ENCODE data around the gene PPTC7.

DNA sequence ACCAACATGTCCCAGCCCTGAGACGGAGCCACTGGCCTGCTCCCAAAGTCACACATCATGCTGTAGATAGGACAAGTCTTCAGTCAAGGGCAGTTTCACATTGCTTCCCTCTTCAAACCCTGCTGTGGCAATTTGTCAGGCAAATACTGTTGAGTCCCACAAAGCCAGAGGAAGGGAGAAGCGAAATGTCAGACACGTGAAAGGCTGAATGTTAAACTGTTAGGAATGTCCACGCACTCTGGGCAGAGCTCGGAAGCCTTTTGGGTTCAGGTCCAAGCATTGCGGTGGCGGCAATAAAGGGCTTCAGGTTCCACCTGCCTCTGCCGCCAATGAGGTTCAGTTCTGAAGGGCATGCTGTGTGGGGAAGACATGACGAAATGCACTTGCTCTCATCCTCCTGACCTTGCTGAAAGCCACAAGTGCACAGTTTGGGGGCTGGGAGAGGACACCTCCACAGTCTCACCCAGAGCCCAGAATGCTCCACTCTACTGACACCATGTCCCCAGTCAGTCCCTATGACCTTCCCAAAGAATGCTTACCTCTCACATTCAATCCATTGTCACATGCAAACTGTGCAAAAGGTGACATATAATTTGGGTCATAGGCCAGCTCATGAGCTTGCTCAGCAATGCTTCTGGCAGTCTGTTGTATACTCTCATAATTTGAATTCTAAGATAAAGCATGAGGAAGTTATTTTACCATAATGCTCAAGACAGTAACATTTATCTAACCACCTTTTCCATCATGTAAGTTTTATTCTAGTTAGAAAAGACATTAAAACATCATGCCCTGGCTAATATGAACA lies 45.3 kb downstream of the PPTC7 start:
- peak; percentile 29 to 43 for TF ChIP-seq POLR2A (IDR thresholded peaks at IDR 0.05)
- TF ChIP-seq, protein P1, sequence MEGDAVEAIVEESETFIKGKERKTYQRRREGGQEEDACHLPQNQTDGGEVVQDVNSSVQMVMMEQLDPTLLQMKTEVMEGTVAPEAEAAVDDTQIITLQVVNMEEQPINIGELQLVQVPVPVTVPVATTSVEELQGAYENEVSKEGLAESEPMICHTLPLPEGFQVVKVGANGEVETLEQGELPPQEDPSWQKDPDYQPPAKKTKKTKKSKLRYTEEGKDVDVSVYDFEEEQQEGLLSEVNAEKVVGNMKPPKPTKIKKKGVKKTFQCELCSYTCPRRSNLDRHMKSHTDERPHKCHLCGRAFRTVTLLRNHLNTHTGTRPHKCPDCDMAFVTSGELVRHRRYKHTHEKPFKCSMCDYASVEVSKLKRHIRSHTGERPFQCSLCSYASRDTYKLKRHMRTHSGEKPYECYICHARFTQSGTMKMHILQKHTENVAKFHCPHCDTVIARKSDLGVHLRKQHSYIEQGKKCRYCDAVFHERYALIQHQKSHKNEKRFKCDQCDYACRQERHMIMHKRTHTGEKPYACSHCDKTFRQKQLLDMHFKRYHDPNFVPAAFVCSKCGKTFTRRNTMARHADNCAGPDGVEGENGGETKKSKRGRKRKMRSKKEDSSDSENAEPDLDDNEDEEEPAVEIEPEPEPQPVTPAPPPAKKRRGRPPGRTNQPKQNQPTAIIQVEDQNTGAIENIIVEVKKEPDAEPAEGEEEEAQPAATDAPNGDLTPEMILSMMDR (IDR thresholded peaks at IDR 0.05 in 4 of 5, conservative IDR thresholded peaks at IDR 0.05 in 1 of 5) = peak in 1 of 5 experiments; percentile 14
